ENCODE data around the gene TNS3. TPM values are rescaled to one million over a fixed set of nuclear protein-coding genes. Genes with fewer than 3 reads are reported as not detected.

Gene TNS3
- total and polyA plus RNA-seq, 2 of the 13 experiments (the other 11 are each of a cell fraction or from before 2014, with no cell fraction given) = 52.9 to 55.7 TPM

DNA sequence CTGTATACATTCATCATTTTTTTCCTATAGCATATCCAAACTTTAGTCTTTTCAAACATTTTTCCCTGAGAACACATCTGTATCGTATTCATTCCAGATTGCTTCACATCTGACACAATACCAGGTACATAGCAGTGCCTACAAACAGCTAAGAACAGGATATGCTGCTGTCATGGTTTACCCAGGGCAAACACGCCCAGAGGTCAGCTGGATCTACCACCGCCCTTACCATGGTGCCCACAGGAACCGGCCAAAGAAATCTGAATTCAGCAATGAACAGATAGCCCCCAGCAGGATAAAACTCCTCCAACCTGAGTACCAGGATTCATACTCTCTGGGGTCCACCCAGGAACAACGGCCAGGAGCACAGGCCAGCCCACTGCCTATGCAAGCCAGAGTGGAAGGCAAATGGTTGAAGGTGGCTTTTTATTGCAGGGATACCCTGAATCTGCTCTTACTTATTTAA is 43.0 kb downstream of the TNS3 start (continued):
- TF ChIP-seq ZNF10 (CRISPR knock-in tag; IDR thresholded peaks at IDR 0.05; ENCODE audit: borderline replicate concordance, low read depth) (no peak), HNRNPL (IDR thresholded peaks at IDR 0.05; ENCODE audit: low read depth, low read length) (peak; percentile 68; the same call in 1 of the 2 replicates), HCFC1 (IDR thresholded peaks at IDR 0.05; ENCODE audit: low read depth, low read length) (no peak), TCF12 (IDR thresholded peaks at IDR 0.05) (no peak), TCF12 (CRISPR knock-in tag; IDR thresholded peaks at IDR 0.05) (no peak), RNF2 (conservative IDR thresholded peaks at IDR 0.05; ENCODE audit: low read depth) (no peak), ZNF446 (CRISPR knock-in tag; IDR thresholded peaks at IDR 0.05) (no peak), ZBTB20 (CRISPR knock-in tag; IDR thresholded peaks at IDR 0.05; ENCODE audit: borderline replicate concordance, low read depth) (no peak), MIER3 (CRISPR knock-in tag; IDR thresholded peaks at IDR 0.05; ENCODE audit: borderline replicate concordance) (no peak; the same call in 1 of the 2 replicates), ZNF333 (CRISPR knock-in tag; IDR thresholded peaks at IDR 0.05; ENCODE audit: borderline replicate concordance) (no peak), ZFP1 (CRISPR knock-in tag; IDR thresholded peaks at IDR 0.05) (no peak), RBM39 (IDR thresholded peaks at IDR 0.05; ENCODE audit: low read depth, low read length, poor library complexity, severe bottlenecking) (no peak), BORCS8-MEF2B (CRISPR knock-in tag; IDR thresholded peaks at IDR 0.05) (no peak), ZNF570 (CRISPR knock-in tag; IDR thresholded peaks at IDR 0.05; ENCODE audit: borderline replicate concordance) (no peak), ZNF44 (CRISPR knock-in tag; IDR thresholded peaks at IDR 0.05) (no peak), RFX1 (IDR thresholded peaks at IDR 0.05) (no peak)
- TF ChIP-seq, protein P1, sequence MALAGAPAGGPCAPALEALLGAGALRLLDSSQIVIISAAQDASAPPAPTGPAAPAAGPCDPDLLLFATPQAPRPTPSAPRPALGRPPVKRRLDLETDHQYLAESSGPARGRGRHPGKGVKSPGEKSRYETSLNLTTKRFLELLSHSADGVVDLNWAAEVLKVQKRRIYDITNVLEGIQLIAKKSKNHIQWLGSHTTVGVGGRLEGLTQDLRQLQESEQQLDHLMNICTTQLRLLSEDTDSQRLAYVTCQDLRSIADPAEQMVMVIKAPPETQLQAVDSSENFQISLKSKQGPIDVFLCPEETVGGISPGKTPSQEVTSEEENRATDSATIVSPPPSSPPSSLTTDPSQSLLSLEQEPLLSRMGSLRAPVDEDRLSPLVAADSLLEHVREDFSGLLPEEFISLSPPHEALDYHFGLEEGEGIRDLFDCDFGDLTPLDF (CRISPR knock-in tag; IDR thresholded peaks at IDR 0.05) = no peak
- TF ChIP-seq, protein P2, sequence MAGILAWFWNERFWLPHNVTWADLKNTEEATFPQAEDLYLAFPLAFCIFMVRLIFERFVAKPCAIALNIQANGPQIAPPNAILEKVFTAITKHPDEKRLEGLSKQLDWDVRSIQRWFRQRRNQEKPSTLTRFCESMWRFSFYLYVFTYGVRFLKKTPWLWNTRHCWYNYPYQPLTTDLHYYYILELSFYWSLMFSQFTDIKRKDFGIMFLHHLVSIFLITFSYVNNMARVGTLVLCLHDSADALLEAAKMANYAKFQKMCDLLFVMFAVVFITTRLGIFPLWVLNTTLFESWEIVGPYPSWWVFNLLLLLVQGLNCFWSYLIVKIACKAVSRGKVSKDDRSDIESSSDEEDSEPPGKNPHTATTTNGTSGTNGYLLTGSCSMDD (CRISPR knock-in tag; IDR thresholded peaks at IDR 0.05) = no peak
- TF ChIP-seq, protein P3, sequence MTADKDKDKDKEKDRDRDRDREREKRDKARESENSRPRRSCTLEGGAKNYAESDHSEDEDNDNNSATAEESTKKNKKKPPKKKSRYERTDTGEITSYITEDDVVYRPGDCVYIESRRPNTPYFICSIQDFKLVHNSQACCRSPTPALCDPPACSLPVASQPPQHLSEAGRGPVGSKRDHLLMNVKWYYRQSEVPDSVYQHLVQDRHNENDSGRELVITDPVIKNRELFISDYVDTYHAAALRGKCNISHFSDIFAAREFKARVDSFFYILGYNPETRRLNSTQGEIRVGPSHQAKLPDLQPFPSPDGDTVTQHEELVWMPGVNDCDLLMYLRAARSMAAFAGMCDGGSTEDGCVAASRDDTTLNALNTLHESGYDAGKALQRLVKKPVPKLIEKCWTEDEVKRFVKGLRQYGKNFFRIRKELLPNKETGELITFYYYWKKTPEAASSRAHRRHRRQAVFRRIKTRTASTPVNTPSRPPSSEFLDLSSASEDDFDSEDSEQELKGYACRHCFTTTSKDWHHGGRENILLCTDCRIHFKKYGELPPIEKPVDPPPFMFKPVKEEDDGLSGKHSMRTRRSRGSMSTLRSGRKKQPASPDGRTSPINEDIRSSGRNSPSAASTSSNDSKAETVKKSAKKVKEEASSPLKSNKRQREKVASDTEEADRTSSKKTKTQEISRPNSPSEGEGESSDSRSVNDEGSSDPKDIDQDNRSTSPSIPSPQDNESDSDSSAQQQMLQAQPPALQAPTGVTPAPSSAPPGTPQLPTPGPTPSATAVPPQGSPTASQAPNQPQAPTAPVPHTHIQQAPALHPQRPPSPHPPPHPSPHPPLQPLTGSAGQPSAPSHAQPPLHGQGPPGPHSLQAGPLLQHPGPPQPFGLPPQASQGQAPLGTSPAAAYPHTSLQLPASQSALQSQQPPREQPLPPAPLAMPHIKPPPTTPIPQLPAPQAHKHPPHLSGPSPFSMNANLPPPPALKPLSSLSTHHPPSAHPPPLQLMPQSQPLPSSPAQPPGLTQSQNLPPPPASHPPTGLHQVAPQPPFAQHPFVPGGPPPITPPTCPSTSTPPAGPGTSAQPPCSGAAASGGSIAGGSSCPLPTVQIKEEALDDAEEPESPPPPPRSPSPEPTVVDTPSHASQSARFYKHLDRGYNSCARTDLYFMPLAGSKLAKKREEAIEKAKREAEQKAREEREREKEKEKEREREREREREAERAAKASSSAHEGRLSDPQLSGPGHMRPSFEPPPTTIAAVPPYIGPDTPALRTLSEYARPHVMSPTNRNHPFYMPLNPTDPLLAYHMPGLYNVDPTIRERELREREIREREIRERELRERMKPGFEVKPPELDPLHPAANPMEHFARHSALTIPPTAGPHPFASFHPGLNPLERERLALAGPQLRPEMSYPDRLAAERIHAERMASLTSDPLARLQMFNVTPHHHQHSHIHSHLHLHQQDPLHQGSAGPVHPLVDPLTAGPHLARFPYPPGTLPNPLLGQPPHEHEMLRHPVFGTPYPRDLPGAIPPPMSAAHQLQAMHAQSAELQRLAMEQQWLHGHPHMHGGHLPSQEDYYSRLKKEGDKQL (CRISPR knock-in tag; IDR thresholded peaks at IDR 0.05; ENCODE audit: low read depth) = no peak
- TF ChIP-seq, protein P4, sequence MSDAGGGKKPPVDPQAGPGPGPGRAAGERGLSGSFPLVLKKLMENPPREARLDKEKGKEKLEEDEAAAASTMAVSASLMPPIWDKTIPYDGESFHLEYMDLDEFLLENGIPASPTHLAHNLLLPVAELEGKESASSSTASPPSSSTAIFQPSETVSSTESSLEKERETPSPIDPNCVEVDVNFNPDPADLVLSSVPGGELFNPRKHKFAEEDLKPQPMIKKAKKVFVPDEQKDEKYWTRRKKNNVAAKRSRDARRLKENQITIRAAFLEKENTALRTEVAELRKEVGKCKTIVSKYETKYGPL (CRISPR knock-in tag; IDR thresholded peaks at IDR 0.05) = no peak
- TF ChIP-seq, protein P5, sequence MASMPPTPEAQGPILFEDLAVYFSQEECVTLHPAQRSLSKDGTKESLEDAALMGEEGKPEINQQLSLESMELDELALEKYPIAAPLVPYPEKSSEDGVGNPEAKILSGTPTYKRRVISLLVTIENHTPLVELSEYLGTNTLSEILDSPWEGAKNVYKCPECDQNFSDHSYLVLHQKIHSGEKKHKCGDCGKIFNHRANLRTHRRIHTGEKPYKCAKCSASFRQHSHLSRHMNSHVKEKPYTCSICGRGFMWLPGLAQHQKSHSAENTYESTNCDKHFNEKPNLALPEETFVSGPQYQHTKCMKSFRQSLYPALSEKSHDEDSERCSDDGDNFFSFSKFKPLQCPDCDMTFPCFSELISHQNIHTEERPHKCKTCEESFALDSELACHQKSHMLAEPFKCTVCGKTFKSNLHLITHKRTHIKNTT (CRISPR knock-in tag; IDR thresholded peaks at IDR 0.05) = no peak

All from HepG2 (cell line).